CD4-positive, alpha-beta T cell treated with Interleukin-1 beta for 1 hour (primary cell): ENCODE measurements around the gene TPI1.

Experiments used
- DNase-seq, 2 donors: peaks; one replicate each; pipeline ENCODE4 v3.0.0-alpha.2; 2020 to 2022

Gene TPI1

DNA sequence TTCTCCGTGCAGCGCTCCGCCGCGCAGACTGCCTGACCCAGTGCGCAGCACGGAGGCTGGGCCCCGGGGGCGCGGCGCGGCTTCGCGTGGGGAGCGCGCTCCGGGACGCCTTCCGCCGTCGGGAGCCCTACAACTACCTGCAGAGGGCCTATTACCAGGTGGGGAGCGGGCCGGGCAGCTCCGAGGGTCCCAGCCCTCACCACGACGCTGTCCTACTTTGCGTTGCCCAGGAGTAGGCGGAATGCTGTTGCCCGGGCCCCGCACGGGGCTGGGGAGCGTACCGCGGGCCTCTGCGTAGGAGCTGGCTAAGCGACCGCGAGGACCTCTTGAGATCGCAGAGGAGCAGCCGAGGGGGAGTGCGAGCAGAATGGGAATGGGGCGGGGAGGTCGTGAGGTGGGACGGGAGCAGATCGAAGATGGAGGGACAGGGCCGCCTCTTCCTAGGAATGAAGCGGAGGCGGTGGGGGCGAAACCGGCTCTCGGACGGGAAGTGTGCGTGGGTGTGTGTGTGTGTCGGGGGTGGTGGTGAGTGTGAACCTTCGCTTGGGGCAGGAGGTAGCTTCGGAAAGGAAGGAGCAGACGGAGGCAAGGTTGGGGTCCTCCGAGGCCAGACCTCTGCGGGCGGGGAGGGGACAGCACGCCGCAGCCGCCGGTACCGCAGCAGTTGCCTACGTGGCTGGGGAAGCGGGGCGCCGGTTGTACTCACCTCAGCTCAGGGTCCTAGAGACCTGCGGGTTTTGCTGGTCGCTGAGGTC, 38.4 kb upstream of the TPI1 start:
- DNase-seq: peak; percentile 25 to 35

GRCh38 chr12:6829536-6830220, 37.7 kb upstream of the TPI1 start:
- no peak for DNase-seq

- DNase-seq: no peak
These were observed 36.9 kb upstream of the TPI1 start for GRCh38 chr12:6830286-6830890.

GRCh38 chr12:6830999-6831398, 36.3 kb upstream of the TPI1 start:
- no peak for DNase-seq

GRCh38 chr12:6831450-6831995, 35.8 kb upstream of the TPI1 start:
- no peak for DNase-seq

- no peak for DNase-seq
These were observed 35.2 kb upstream of the TPI1 start for GRCh38 chr12:6832125-6832524.

- DNase-seq: no peak
These were observed 34.0 kb upstream of the TPI1 start for GRCh38 chr12:6833189-6833890.

- DNase-seq: no peak
These were observed 33.1 kb upstream of the TPI1 start for GRCh38 chr12:6834254-6834653.

DNA sequence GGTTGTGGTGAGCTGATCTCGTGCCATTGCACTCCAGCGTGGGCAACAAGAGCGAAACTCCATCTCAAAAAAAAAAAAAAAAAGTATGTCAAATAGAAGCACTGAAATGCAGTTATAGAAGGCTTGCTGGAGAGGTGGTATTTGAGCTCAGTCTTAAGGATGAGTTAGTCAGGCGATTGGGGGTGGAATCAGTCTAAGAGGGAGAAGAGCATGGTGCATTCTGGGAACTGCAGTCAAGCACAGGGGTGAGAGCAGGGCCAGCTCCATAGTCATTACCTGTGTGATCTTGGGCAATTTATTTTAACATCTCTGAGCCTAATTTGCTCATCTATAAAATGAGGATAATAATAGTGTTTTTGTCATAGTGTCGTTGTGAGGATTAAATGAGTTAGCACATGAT, 32.5 kb upstream of the TPI1 start:
- DNase-seq: no peak

DNA sequence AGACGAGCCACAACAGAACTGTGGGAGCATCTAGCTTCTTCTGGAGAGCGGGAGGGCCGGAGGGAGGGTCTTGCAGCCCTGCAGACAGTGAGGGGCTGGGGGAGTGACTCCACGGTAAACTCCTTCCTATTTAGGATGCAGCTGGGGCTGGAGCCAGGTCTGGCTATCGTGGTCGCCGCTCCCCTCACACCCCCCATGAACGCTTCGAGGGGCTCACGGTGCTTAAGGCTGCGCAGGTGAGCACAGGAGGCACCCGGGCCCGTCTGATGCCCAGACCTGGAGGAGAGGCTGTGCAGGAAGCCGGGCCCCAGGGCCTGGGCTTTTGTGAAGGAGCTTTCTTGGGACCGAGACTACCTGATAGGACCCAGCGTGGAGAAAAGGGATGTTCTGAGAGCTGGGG, 30.5 kb upstream of the TPI1 start:
- DNase-seq: no peak

GRCh38 chr12:6837370-6838060, 29.8 kb upstream of the TPI1 start:
- DNase-seq: no peak

DNA sequence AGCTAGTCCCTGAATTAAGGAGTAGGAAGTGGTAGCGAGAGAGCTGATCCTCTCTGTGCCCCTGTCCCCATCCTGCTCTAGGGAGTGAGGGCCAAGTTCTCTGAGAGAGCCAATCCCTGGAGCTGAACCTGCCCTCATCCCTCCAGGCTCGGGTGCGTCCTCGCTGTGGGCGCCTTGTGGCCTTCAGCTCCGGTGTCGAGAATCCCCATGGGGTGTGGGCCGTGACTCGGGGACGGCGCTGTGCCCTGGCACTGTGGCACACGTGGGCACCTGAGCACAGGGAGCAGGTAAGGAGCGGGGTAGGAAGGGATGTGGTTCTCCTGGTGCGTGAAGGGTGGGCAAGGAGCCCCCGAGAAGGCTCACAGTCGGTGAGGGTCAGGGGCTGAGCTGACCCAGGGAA, 28.5 kb upstream of the TPI1 start:
- DNase-seq: no peak

- peak in 1 of 2 donors; percentile 27 for DNase-seq
These were observed 27.7 kb upstream of the TPI1 start for GRCh38 chr12:6839482-6840201.

- DNase-seq: no peak
These were observed 27.0 kb upstream of the TPI1 start for GRCh38 chr12:6840330-6840729.

DNA sequence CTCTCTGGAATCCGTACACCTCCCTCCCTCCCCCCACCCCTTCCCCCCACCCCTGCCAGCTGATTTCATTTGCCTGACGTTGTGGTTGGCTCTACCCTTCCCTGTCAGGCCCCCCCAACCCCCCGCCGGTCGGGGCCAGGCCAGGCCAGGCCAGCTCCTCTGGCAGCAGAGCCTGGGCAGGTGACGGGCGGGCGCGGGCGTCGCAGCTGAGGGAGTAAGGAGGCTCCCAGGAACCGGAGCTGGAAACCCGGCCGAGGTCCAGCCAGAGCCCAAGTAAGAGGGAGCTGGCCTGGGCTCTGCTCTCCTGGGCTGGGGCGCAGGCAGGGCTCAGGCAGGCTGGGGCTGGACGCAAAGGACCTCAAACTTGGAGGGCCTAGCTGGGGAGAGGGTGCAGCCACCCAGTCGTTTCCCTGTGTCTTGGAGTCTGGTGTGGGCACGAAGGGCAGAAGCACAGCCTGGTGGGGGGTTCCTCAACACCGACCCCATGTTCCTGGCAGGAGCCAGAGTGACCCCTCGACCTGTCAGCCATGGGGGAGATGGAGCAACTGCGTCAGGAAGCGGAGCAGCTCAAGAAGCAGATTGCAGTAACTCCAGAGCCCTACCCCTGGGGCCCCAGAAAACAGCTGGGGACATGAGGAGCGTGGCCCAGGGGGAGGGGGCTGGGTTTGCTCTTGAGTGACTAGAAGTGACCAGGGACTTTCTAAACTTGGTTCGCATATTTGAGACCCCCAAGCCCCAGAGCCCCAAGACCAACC, 26.4 kb upstream of the TPI1 start, which contains the start of gene GNB3:
TSS of gene GNB3 (plus strand) at position 165 of the 755 bp plus-strand sequence. CDS start at position 528, 363 bp downstream.
- DNase-seq: no peak

DNA sequence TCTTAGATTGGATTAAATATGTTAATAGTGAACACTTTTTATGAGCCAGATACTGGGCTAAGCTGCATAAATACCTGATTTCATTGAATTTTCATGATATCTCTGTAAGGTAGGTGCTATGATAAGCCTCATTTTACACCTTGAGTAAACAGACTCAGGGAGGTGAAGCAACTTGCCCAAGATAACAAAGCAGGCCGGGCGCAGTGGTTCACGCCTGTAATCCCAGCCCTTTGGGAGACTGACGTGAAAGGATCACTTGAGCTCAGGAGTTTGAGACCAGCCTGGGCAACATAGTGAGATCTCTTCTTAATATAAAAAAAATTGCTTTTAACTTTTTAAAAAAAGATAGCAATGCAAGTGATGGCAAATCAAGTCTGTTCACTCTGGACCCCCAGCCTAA, 25.3 kb upstream of the TPI1 start:
- DNase-seq: no peak

GRCh38 chr12:6843118-6843902, 24.0 kb upstream of the TPI1 start:
- DNase-seq: no peak

DNA sequence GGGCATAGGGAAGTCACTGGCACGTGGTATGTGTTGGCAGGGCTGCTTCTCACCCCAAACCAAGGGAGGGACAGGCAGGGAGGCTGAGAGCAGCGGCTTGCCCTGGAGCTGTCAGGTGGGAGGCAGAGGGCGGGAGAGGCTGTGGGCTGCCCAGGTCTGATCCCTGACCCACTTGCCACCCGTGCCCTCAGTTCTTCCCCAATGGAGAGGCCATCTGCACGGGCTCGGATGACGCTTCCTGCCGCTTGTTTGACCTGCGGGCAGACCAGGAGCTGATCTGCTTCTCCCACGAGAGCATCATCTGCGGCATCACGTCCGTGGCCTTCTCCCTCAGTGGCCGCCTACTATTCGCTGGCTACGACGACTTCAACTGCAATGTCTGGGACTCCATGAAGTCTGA, 21.9 kb upstream of the TPI1 start:
- no peak for DNase-seq

DNA sequence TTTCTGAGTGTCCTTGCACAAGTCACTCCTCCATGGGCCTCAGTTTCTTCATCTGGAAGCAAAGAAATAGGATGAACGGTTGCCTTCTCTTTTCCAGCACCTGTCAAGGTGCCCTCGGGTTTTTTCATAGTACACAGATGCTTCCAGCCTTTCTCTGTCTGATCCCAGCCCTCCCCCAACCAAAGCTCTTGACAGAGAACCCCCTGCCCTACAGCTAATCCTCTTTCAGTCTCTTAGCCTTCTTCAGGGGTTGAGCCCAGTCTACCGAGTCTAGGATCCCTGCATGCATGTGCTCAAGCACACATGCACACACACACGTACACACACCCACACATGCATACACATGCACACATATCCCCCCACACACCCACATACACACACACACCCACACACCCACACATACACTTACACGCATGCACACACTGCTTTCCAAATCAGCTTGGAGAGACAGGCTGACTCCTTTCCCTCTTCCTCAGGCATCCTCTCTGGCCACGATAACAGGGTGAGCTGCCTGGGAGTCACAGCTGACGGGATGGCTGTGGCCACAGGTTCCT, 20.9 kb upstream of the TPI1 start:
- no peak for DNase-seq

GRCh38 chr12:6847676-6848075, 19.7 kb upstream of the TPI1 start:
- no peak for DNase-seq
